Loucy (cell line): ENCODE measurements around the gene MUC20.

ENCODE experiments used
- H2AFZ ChIP-seq: fragments of 200-600 bp; sonication (generic); 2 replicates; pipeline ENCODE4 v1.6.0; 2016; ENCODE audit warnings: antibody characterized with exemption, mild to moderate bottlenecking, low read length, moderate library complexity
- H3F3A ChIP-seq: fragments of 200-600 bp; 2 replicates; pipeline ENCODE4 v1.6.0; 2016; ENCODE audit warnings: antibody characterized with exemption, low read depth, mild to moderate bottlenecking
- H3K27me3 ChIP-seq: fragments of 200-600 bp; sonication (generic); 2 replicates; pipeline ENCODE4 v1.6.1; 2014; ENCODE audit warnings: low read length, mild to moderate bottlenecking; ENCODE audit not compliant: insufficient read depth, poor library complexity, severe bottlenecking
- H3K36me3 ChIP-seq: fragments of 200-600 bp; sonication (generic); 2 replicates; pipeline ENCODE4 v1.6.1; 2016; ENCODE audit warnings: low read length; ENCODE audit not compliant: insufficient read depth
- H3K4me1 ChIP-seq: fragments of 200-600 bp; sonication (generic); 2 replicates; pipeline ENCODE4 v1.5.1; 2014; ENCODE audit warnings: low read length, mild to moderate bottlenecking; ENCODE audit not compliant: insufficient read depth, poor library complexity, severe bottlenecking
- H3K4me2 ChIP-seq: fragments of 200-600 bp; sonication (generic); 2 replicates; pipeline ENCODE4 v1.6.0; 2014; ENCODE audit warnings: antibody characterized with exemption, low read length, low read depth, mild to moderate bottlenecking; ENCODE audit not compliant: poor library complexity, severe bottlenecking
- H3K4me3 ChIP-seq: fragments of 200-600 bp; sonication (generic); 2 replicates; pipeline ENCODE4 v1.5.1; 2014; ENCODE audit warnings: low read length, mild to moderate bottlenecking, mixed read lengths; ENCODE audit not compliant: poor library complexity, severe bottlenecking
- H3K79me2 ChIP-seq: fragments of 200-600 bp; sonication (generic); 2 replicates; pipeline ENCODE4 v1.6.1; 2014; ENCODE audit warnings: low read length; ENCODE audit not compliant: insufficient read depth
- H3K9ac ChIP-seq: fragments of 200-600 bp; sonication (generic); 2 replicates; pipeline ENCODE4 v1.6.0; 2014; ENCODE audit warnings: mild to moderate bottlenecking, low read depth, low read length, moderate library complexity; ENCODE audit not compliant: poor library complexity, severe bottlenecking
- H3K9me2 ChIP-seq: fragments of 200-600 bp; sonication (generic); replicated peaks from 2 replicates; pipeline ENCODE4 v1.6.1; 2016; ENCODE audit warnings: low read depth, low read length, mixed read lengths
- H3K9me3 ChIP-seq: fragments of 200-600 bp; sonication (generic); 2 replicates; pipeline ENCODE4 v1.6.1; 2014; ENCODE audit warnings: mild to moderate bottlenecking, antibody characterized with exemption, low read length, low read depth; ENCODE audit not compliant: insufficient read depth
- H4K20me1 ChIP-seq: fragments of 200-600 bp; sonication (generic); 2 replicates; pipeline ENCODE4 v1.6.0; 2014; ENCODE audit warnings: antibody characterized with exemption, low read length, mild to moderate bottlenecking; ENCODE audit not compliant: insufficient read depth, poor library complexity, severe bottlenecking
- EZH2phosphoT487 ChIP-seq: fragments of 200-600 bp; IDR thresholded peaks from 2 replicates; pipeline ENCODE4 v1.6.1; 2018; ENCODE audit warnings: antibody characterized with exemption, mild to moderate bottlenecking, moderate library complexity, borderline replicate concordance
- TF ChIP-seq, protein P1 (sequence below): fragments of 200-600 bp; sonication (generic); conservative IDR thresholded peaks from 2 replicates; pipeline ENCODE4 v1.5.1; 2014; ENCODE audit warnings: mild to moderate bottlenecking, antibody characterized with exemption, low read length

MUC20 gene

GRCh38 chr3:195757827-195758226 lies 37.0 kb downstream of the MUC20 start:
- no peaks in the 10 kb centered on the region for H3F3A ChIP-seq
- no peaks in the 10 kb centered on the region for H3K9me2 ChIP-seq
- no peak overlapping the region for H2AFZ ChIP-seq
- H3K4me2 ChIP-seq = no peak overlapping the region
- no peaks in the 10 kb centered on the region for H3K27me3 ChIP-seq
- no peak overlapping the region for H3K9ac ChIP-seq
- no peaks in the 10 kb centered on the region for H3K9me3 ChIP-seq
- H3K79me2 ChIP-seq = no peaks in the 10 kb centered on the region
- no peaks in the 10 kb centered on the region for H3K36me3 ChIP-seq
- H4K20me1 ChIP-seq = no peaks in the 10 kb centered on the region
- peaks cover 1% of the 10 kb centered on the region for H3K4me1 ChIP-seq
- TF ChIP-seq, protein P1, sequence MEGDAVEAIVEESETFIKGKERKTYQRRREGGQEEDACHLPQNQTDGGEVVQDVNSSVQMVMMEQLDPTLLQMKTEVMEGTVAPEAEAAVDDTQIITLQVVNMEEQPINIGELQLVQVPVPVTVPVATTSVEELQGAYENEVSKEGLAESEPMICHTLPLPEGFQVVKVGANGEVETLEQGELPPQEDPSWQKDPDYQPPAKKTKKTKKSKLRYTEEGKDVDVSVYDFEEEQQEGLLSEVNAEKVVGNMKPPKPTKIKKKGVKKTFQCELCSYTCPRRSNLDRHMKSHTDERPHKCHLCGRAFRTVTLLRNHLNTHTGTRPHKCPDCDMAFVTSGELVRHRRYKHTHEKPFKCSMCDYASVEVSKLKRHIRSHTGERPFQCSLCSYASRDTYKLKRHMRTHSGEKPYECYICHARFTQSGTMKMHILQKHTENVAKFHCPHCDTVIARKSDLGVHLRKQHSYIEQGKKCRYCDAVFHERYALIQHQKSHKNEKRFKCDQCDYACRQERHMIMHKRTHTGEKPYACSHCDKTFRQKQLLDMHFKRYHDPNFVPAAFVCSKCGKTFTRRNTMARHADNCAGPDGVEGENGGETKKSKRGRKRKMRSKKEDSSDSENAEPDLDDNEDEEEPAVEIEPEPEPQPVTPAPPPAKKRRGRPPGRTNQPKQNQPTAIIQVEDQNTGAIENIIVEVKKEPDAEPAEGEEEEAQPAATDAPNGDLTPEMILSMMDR = no peak
- TF ChIP-seq EZH2phosphoT487 = no peak
- no peak overlapping the region for H3K4me3 ChIP-seq

DNA sequence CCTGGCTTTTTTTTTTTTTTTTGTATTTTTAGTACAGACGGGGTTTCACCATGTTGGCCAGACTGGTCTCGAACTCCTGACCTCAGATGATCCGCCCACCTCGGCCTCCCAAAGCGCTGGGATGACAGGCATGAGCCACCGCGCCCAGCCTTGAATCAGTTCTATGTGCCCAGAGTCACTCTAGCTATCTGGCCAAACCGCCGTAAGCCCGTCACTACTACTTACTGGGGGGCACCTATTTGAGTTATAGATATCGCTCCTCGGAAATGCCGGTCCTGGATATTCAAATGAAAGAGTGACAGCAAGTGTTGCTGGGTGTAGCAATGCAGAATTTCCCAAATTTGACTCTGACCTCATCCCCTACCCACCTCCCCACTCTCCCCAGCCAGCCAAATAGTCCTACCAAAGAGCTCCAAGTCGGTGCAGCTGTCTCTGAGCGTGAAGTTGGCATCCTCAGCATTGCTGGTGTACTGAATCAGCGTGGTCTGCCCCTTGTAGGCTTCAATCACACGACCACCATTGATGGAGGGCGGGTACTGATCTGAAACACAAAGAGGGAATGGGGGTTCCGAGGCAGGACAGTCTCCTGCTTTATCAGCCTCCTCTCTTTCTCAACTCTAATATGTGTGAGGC lies 38.1 kb downstream of the MUC20 start:
- Histone ChIP-seq H3K79me2 (no peaks in the 10 kb centered on the region), H2AFZ (no peak overlapping the region), H3K27me3 (no peaks in the 10 kb centered on the region), H3F3A (no peaks in the 10 kb centered on the region), H3K4me2 (no peak overlapping the region), H3K4me1 (no peaks in the 10 kb centered on the region), H4K20me1 (no peaks in the 10 kb centered on the region), H3K36me3 (no peaks in the 10 kb centered on the region), H3K4me3 (no peak overlapping the region), H3K9me2 (no peaks in the 10 kb centered on the region), H3K9me3 (no peaks in the 10 kb centered on the region), H3K9ac (no peak overlapping the region)
- TF ChIP-seq, protein P1 = no peak
- TF ChIP-seq EZH2phosphoT487 = no peak

DNA sequence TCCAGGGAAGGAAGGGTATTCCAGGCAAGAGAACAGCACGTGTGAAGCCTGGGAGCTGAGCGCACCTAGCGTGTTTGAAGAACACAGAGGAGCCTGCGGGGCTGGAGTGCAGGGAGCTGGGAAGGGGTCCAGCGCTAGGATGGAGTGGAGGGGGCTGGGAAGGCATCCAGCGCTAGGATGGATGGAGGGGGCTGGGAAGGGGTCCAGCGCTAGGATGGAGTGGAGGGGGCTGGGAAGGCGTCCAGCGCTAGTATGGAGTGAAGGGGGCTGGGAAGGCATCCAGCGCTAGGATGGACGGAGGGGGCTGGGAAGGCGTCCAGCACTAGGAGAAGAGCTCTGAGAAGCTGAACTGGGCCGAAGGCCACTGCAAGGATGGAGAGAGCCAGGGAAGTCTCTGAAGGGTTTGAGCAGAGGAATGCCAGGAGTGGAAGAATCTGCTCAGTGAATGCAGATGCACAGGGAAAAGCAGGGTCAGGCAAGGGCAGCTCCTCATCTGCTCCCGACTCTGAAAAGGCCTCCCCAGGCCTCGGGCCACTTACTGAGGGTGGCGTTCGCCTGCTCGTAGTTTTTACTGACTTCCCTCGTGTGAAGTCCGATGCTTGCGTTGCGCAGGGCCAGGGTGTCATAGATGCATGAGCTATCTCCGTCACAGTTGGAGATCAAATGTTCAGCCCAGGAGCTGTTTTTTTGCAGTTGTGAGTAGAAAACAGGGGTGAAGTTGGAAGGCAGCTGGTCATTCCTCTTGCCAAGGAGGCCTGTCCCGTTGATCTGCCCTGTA lies 39.8 kb downstream of the MUC20 start:
- H3K9me3 ChIP-seq = no peaks in the 10 kb centered on the region
- H3K9me2 ChIP-seq = no peaks in the 10 kb centered on the region
- H3K4me1 ChIP-seq = no peaks in the 10 kb centered on the region
- TF ChIP-seq, protein P1 = no peak
- no peak for TF ChIP-seq EZH2phosphoT487
- H3K4me2 ChIP-seq = no peak overlapping the region
- no peak overlapping the region for H2AFZ ChIP-seq
- no peaks in the 10 kb centered on the region for H3K27me3 ChIP-seq
- no peaks in the 10 kb centered on the region for H3K36me3 ChIP-seq
- no peaks in the 10 kb centered on the region for H3K79me2 ChIP-seq
- no peak overlapping the region for H3K4me3 ChIP-seq
- H3K9ac ChIP-seq = no peak overlapping the region
- no peaks in the 10 kb centered on the region for H3F3A ChIP-seq
- H4K20me1 ChIP-seq = no peaks in the 10 kb centered on the region
